Activated CD4-positive, alpha-beta memory T cell treated with anti-CD3 and anti-CD28 coated beads for 36 hours (primary cell): ENCODE measurements around the gene GPR146. TPM values are rescaled to one million over a fixed set of nuclear protein-coding genes. Genes with fewer than 3 reads are reported as not detected.

ENCODE experiments used
- CTCF ChIA-PET: fragments of 350-600 bp; sonication (Branson Sonifier 250); formaldehyde crosslinking; loops from one replicate; lab custom pipeline; 2021; ENCODE audit warnings: antibody characterized with exemption, inconsistent platforms; lab: Charles Lee
- POLR2A ChIA-PET: fragments of 350-600 bp; sonication (Branson Sonifier 250); formaldehyde crosslinking; loops from one replicate; lab custom pipeline; 2021; ENCODE audit warnings: antibody characterized with exemption; lab: Charles Lee
- DNase-seq: peaks from one replicate; pipeline ENCODE4 v3.0.0-alpha.2; 2020
- H3K27ac Mint-ChIP-seq: one replicate; pipeline ENCODE4 v1.8.0; 2021; ENCODE audit warnings: mixed read lengths
- H3K27me3 Mint-ChIP-seq: one replicate; pipeline ENCODE4 v1.8.0; 2021; ENCODE audit warnings: mixed read lengths
- H3K36me3 Mint-ChIP-seq: one replicate; pipeline ENCODE4 v1.8.0; 2021; ENCODE audit warnings: mixed read lengths
- H3K4me1 Mint-ChIP-seq: one replicate; pipeline ENCODE4 v1.8.0; 2021; ENCODE audit warnings: low read depth, mixed read lengths
- H3K4me3 Mint-ChIP-seq: one replicate; pipeline ENCODE4 v1.8.0; 2021; ENCODE audit warnings: mild to moderate bottlenecking, mixed read lengths
- H3K9me3 Mint-ChIP-seq: one replicate; pipeline ENCODE4 v1.8.0; 2021; ENCODE audit warnings: mixed read lengths
- intact Hi-C: fragments of 100-400 bp; cut with micrococcal nuclease; formaldehyde crosslinking; loops from one replicate; pipeline ENCODE4 v1.15.1; 2023
- total RNA-seq, 2 experiments: library from RNA; stranded (reverse); gene quantifications; one replicate each; pipeline ENCODE4 v1.2.3, GENCODE V29; 2021

Gene GPR146
- total RNA-seq, 2 experiments from 2014 or later, result 1.6 to 2.1 TPM

DNA sequence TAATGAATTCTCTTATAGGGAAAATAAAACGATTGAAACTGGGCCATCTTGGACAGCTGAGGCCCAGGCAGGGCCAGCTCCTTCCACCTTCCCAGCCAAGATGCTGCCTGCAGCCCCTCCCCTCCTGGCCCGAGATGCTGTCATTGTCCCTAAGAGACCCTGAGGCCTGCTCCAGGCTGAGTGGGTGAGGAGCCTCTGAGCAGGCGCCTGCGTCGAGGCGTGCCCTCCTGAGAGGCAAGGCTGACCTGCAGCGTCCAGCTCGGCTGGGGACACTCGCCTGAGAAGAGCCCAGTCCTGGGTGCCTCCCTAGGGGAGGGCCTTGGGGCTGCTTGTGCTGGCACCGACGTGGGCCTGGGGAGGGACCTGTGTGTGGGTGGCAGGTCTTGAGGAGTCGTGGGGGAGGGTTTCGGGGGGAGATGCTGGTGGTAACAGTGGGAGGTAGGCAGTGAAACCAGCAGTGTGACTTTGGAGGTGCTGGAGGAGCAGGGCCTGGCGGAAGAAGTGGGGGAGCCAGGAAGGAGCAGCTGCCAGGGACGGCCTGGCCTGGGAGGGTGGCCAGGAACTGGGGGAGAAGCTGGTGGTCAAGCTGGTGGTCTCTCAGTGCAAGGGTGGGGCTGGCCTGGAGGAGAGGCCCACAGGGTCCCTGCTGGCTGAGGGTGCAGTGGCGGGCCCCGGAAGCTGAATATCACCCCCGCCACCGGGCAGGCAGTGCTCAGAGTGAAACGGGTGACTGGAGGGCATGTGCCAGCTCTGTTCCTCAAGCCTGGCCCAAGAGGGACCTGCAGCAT is 7.9 kb downstream of the GPR146 start:
- intact Hi-C loops, result no loop called here

DNA sequence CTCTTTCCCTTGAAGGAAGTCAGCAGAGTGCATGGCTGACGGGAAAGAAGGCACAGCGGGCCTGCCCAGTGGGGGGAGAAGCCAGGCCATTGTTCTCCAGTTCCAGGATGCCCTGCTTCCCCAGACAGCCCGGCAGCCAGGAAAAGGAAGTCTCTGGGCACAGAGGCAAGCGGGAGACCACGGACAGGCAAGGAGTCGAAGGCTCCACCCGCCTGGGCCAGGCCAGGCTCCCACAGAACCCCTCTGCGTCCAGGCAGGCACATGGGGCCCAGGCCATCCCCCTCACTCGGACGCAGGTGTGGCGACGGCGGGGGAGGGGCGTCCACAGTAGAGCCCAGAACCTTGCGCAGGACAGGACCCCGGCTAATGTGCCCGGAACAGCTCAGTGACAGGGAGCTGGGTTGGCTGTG is 8.7 kb downstream of the GPR146 start:
- Mint-ChIP-seq H3K36me3 (peaks cover 1% of the 10 kb centered on the region), H3K4me1 (peaks cover 47% of the 10 kb centered on the region)
- POLR2A ChIA-PET, result no interaction called here

More for the DNA sequence above, 7.9 kb downstream of the GPR146 start:
- Mint-ChIP-seq H3K27ac (no peak overlapping the region), H3K4me3 (no peak overlapping the region), H3K27me3 (no peaks in the 10 kb centered on the region), H3K4me1 (peaks cover 55% of the 10 kb centered on the region), H3K36me3 (no peaks in the 10 kb centered on the region), H3K9me3 (no peaks in the 10 kb centered on the region)
- ChIA-PET CTCF (interaction anchor here (1.6 to 2.7 kb wide), 2 partner anchors 13 to 59 kb away, joined by 6 to 10 read pairs; no protein-coding TSS in a partner anchor), POLR2A (interaction anchor here (0.5 kb wide), 1 partner anchor 85 kb away, joined by 3 read pairs; no protein-coding TSS in a partner anchor)
- DNase-seq, result no peak

DNA sequence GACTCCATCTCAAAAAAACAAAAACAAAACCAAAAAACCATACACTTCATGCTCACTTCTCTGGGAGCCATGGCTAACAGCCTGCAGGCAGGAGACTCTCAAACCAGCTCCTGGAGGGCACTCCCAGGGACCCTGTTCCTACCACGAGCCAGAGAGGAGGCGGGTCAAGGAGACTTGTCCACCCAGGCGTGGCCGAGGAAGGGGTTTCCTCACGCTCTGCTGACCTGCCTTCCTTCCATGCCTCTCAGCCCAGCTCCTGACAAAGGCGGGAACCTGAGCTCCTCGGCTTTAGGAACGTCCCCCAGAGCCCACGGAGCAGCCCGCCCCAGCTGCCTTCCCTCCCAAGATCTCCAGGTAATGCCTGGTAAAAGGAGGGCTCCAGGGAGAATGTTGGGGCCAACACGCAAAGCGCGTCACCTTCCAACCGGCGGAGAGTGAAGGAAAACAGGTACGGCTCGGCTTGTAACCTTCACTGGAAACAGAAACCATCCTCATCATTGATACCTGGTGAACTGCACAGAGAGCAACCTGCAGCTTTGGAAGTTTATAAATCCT is 9.5 kb downstream of the GPR146 start:
- H3K9me3 Mint-ChIP-seq, result no peaks in the 10 kb centered on the region
- DNase-seq, result no peak
- H3K27me3 Mint-ChIP-seq, result no peaks in the 10 kb centered on the region
- H3K4me3 Mint-ChIP-seq, result no peak overlapping the region
- ChIA-PET POLR2A (no interaction called here), CTCF (interaction anchor here (0.7 to 1.6 kb wide), 3 partner anchors 9 to 869 kb away, joined by 3 to 6 read pairs (median 3); partner anchors contain the start of gene GPR146)
- H3K4me1 Mint-ChIP-seq, result peaks cover 41% of the 10 kb centered on the region
- intact Hi-C loops, result no loop called here
- peaks cover 1% of the 10 kb centered on the region for H3K36me3 Mint-ChIP-seq
- H3K27ac Mint-ChIP-seq, result no peak overlapping the region

More for the DNA sequence above, 8.7 kb downstream of the GPR146 start:
- Mint-ChIP-seq H3K27me3 (no peaks in the 10 kb centered on the region), H3K9me3 (no peaks in the 10 kb centered on the region), H3K27ac (no peak overlapping the region), H3K4me3 (no peak overlapping the region)
- CTCF ChIA-PET, result interaction anchor here (0.7 to 1.6 kb wide), 3 partner anchors 8 to 870 kb away, joined by 3 to 6 read pairs (median 3); partner anchors contain the start of gene GPR146
- no peak for DNase-seq
- intact Hi-C loops, result no loop called here

DNA sequence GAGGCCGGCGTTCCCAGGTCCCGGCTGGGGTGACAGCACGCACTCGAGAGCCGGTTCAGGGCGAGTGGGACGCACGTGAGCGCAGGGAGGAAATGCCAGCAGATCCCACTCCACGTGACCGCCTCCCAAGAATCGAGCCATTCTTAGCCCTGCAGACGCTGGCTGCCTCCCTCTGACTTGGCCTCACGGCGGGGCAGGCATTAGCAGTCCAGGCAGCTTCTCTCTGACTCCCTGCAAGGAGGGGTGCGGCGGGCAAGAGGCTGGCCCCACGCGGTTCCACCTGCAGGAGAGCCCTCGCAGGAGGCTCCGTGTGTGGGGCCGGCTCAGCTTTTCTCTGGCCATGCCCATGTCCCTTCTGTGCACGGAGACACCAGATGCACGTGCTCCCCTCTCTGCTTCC is 10.1 kb downstream of the GPR146 start:
- ChIA-PET POLR2A (no interaction called here), CTCF (no interaction called here)
- no peak for DNase-seq
- H3K9me3 Mint-ChIP-seq, result no peaks in the 10 kb centered on the region
- intact Hi-C loops, result no loop called here
- H3K36me3 Mint-ChIP-seq, result peaks cover 1% of the 10 kb centered on the region
- no peak overlapping the region for H3K4me3 Mint-ChIP-seq
- no peak overlapping the region for H3K27ac Mint-ChIP-seq
- no peaks in the 10 kb centered on the region for H3K27me3 Mint-ChIP-seq
- H3K4me1 Mint-ChIP-seq, result peaks cover 36% of the 10 kb centered on the region

DNA sequence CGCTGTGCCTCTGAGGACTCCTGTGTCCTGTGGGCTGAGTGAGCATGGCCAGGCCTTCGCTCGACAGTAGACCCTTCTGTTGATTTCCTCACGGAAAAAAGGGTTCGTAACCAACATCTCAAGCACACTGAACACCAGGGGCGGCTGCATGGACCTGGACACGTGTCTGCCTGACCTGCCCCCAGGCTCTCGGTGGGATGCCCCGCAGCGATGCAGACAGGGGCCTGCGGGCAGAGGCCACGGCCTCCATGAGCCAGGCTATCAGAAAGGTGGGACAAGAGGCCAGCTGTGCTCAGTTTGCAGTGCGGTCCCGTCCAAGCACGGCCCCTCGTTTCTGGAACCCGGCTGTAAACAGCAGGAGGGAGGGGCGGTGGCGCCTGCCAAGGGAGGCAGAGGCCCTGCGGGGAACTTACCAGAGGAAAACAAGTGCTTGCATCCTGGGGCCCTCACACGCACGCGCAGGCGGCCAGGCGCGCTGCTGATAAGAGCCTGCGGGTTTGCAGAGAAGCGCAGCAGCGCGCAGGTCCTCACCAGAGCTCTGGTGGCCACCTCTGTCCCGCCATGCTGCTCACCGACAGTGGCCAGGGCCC is 10.6 kb downstream of the GPR146 start:
- intact Hi-C loops, result no loop called here
- peak overlapping the region; percentile 45 for H3K27ac Mint-ChIP-seq
- H3K4me3 Mint-ChIP-seq, result no peak overlapping the region
- no peaks in the 10 kb centered on the region for H3K9me3 Mint-ChIP-seq
- H3K27me3 Mint-ChIP-seq, result no peaks in the 10 kb centered on the region
- ChIA-PET CTCF (interaction anchor here (2.1 kb wide), 1 partner anchor 11 kb away, joined by 10 read pairs; no protein-coding TSS in a partner anchor), POLR2A (no interaction called here)
- H3K4me1 Mint-ChIP-seq, result peaks cover 31% of the 10 kb centered on the region
- peaks cover 1% of the 10 kb centered on the region for H3K36me3 Mint-ChIP-seq
- DNase-seq, result peak; percentile 61

DNA sequence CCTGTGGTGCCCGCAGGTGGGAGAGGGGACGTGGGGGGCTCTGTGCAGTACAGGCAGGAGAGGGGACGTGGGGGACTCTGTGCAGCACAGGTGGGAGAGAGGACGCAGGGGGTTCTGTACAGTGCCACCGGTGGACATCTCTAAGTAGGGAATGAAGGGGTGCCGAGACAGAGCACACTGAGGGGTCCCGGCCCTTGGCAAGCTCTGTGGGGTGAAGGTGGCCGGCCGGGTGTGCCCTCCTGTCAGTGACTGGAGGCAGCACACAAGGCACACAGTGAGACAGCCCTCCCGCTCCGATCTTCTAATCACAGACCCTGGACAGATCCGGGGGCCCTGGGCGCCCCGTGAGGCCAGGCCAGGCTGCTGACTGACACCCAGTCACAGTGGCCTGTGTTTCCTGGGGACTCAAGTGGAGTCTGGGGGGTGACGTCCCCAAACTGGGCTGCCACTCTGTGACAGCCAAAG is 11.2 kb downstream of the GPR146 start:
- CTCF ChIA-PET, result interaction anchor here (1.2 to 2.1 kb wide), 2 partner anchors 10 to 62 kb away, joined by 4 to 10 read pairs; no protein-coding TSS in a partner anchor
- H3K4me3 Mint-ChIP-seq, result no peak overlapping the region
- intact Hi-C loops, result no loop called here
- H3K27me3 Mint-ChIP-seq, result no peaks in the 10 kb centered on the region
- POLR2A ChIA-PET, result no interaction called here
- no peaks in the 10 kb centered on the region for H3K9me3 Mint-ChIP-seq
- H3K4me1 Mint-ChIP-seq, result peaks cover 29% of the 10 kb centered on the region
- DNase-seq, result no peak
- peaks cover 1% of the 10 kb centered on the region for H3K36me3 Mint-ChIP-seq
- peak overlapping the region; percentile 45 for H3K27ac Mint-ChIP-seq

DNA sequence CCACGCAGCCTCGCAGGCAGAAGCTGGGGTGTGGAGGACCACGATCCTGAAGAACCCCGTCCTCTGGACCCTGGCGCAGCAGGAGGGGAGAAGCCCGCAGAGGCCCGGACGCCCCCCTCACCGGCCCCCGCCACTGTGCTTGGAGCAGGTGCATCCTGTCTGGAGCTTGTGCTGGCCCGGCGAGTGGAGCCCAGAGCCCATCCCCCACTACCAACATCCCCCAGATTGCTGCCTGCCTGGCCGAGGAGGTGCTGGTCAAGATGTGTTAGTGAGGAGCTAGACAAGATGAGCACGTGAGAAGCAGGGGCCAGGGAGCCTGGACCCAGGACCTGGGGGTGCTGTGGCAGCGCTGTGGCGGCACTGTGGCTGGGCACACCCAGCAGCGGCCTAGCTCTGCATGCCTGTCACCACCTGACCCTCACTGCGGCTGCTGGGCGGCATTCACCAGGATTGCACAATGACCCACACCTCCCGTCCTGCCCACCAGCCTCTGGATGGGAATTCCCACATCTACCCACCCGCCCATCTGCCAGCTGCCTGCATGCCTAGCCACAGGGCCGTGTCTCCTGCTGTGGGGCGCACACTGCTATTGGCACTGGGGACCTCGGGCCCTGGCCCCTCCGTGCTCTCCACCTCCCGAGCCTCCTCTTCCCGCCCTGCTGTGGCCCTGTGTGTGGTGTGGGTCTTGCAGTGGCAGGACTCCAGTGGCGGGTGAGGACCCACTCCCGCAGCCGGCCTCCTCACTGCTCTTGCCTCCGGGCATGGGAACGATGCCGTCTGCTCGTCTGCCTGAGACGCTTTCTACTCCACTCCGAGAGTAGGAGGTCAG is 11.8 kb downstream of the GPR146 start:
- intact Hi-C loops, result no loop called here
- no peaks in the 10 kb centered on the region for H3K27me3 Mint-ChIP-seq
- H3K9me3 Mint-ChIP-seq, result no peaks in the 10 kb centered on the region
- ChIA-PET POLR2A (no interaction called here), CTCF (interaction anchor here (1.2 to 2.1 kb wide), 2 partner anchors 10 to 62 kb away, joined by 4 to 10 read pairs; no protein-coding TSS in a partner anchor)
- H3K4me3 Mint-ChIP-seq, result no peak overlapping the region
- H3K4me1 Mint-ChIP-seq, result peaks cover 29% of the 10 kb centered on the region
- H3K27ac Mint-ChIP-seq, result no peak overlapping the region
- peaks cover 1% of the 10 kb centered on the region for H3K36me3 Mint-ChIP-seq
- DNase-seq, result no peak

DNA sequence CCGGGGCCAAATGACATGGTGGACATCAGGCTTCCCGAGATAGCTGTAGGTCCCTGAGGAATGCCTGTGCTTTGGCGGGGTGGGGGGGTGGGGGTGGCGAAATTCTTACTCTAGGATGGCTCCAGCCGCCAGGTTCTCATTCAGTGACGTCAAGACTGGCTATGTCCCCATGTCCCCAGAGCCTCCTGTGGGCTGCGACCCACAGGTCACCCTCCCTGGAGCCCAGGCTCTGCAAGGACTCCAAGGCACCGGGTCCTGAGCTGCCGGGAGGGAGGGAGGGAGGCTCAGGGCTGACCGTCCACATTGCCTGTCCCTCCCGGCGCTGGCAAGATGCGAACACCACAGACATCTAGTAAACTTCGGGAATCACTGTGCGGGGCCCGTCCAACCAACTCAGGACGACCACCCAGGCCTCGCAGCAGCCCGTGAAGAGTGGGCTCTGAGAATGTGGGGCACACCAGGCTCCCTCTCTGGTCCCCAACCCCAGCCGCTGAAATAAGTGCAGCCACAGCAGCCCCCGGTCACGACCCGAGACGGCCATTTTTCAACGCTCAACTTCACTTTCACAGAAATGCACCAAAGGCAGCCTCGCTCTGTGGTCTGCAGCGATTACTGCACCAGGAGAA is 12.6 kb downstream of the GPR146 start:
- no peak overlapping the region for H3K4me3 Mint-ChIP-seq
- ChIA-PET POLR2A (no interaction called here), CTCF (interaction anchor here (1.2 to 2.6 kb wide), 3 partner anchors 9 to 64 kb away, joined by 4 to 22 read pairs (median 10); no protein-coding TSS in a partner anchor)
- DNase-seq, result no peak
- H3K27ac Mint-ChIP-seq, result no peak overlapping the region
- intact Hi-C loops, result no loop called here
- H3K4me1 Mint-ChIP-seq, result peaks cover 24% of the 10 kb centered on the region
- H3K36me3 Mint-ChIP-seq, result peaks cover 1% of the 10 kb centered on the region
- no peaks in the 10 kb centered on the region for H3K9me3 Mint-ChIP-seq
- no peaks in the 10 kb centered on the region for H3K27me3 Mint-ChIP-seq

DNA sequence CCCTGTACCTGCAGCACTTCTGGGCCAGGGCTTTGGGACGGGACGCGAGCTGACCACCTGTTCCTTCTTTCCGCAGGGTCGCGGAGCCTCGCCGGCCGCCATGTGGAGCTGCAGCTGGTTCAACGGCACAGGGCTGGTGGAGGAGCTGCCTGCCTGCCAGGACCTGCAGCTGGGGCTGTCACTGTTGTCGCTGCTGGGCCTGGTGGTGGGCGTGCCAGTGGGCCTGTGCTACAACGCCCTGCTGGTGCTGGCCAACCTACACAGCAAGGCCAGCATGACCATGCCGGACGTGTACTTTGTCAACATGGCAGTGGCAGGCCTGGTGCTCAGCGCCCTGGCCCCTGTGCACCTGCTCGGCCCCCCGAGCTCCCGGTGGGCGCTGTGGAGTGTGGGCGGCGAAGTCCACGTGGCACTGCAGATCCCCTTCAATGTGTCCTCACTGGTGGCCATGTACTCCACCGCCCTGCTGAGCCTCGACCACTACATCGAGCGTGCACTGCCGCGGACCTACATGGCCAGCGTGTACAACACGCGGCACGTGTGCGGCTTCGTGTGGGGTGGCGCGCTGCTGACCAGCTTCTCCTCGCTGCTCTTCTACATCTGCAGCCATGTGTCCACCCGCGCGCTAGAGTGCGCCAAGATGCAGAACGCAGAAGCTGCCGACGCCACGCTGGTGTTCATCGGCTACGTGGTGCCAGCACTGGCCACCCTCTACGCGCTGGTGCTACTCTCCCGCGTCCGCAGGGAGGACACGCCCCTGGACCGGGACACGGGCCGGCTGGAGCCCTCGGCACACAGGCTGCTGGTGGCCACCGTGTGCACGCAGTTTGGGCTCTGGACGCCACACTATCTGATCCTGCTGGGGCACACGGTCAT is 13.3 kb downstream of the GPR146 start:
- H3K36me3 Mint-ChIP-seq, result peaks cover 1% of the 10 kb centered on the region
- no peaks in the 10 kb centered on the region for H3K27me3 Mint-ChIP-seq
- H3K27ac Mint-ChIP-seq, result no peak overlapping the region
- ChIA-PET CTCF (interaction anchor here (1.7 to 2.6 kb wide), 2 partner anchors 13 to 65 kb away, joined by 8 to 22 read pairs; partner anchors contain the start of gene GPR146), POLR2A (interaction anchor here (0.7 kb wide), 1 partner anchor 40 kb away, joined by 3 read pairs; no protein-coding TSS in a partner anchor)
- no peaks in the 10 kb centered on the region for H3K9me3 Mint-ChIP-seq
- no peak overlapping the region for H3K4me3 Mint-ChIP-seq
- no peak for DNase-seq
- intact Hi-C loops, result no loop called here
- H3K4me1 Mint-ChIP-seq, result peaks cover 24% of the 10 kb centered on the region

DNA sequence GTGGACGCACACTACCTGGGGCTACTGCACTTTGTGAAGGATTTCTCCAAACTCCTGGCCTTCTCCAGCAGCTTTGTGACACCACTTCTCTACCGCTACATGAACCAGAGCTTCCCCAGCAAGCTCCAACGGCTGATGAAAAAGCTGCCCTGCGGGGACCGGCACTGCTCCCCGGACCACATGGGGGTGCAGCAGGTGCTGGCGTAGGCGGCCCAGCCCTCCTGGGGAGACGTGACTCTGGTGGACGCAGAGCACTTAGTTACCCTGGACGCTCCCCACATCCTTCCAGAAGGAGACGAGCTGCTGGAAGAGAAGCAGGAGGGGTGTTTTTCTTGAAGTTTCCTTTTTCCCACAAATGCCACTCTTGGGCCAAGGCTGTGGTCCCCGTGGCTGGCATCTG is 14.0 kb downstream of the GPR146 start:
- CTCF ChIA-PET, result interaction anchor here (1.7 to 2.6 kb wide), 2 partner anchors 14 to 65 kb away, joined by 8 to 22 read pairs; partner anchors contain the start of gene GPR146
- POLR2A ChIA-PET, result interaction anchor here (0.7 kb wide), 1 partner anchor 41 kb away, joined by 3 read pairs; no protein-coding TSS in a partner anchor
- H3K27me3 Mint-ChIP-seq, result no peaks in the 10 kb centered on the region

More for the DNA sequence above, 14.0 kb downstream of the GPR146 start:
- H3K4me3 Mint-ChIP-seq, result no peak overlapping the region
- H3K9me3 Mint-ChIP-seq, result no peaks in the 10 kb centered on the region
- H3K27ac Mint-ChIP-seq, result no peak overlapping the region
- no peak for DNase-seq
- intact Hi-C loops, result no loop called here
- H3K4me1 Mint-ChIP-seq, result peaks cover 24% of the 10 kb centered on the region
- peaks cover 1% of the 10 kb centered on the region for H3K36me3 Mint-ChIP-seq
